ENCODE measurements around the gene ZNF74. TPM values are rescaled to one million over a fixed set of nuclear protein-coding genes. Genes with fewer than 3 reads are reported as not detected.

Gene ZNF74
- total and polyA plus RNA-seq, 8 donors = 5.0 to 9.1 (median 5.7) TPM

- peaks cover 0 to 3% (median 0%) of the 10 kb centered on the region in 3 donors for H3K4me1 ChIP-seq
- no peak for TF ChIP-seq CTCF (IDR thresholded peaks at IDR 0.05)
- no peak overlapping the region for H3K4me3 ChIP-seq
- WGBS, 2 donors = 91 to 93% methylated on average over 11 of the region's 11 CpGs
- no peaks in the 10 kb centered on the region for H3K9me3 ChIP-seq
- H3K27me3 ChIP-seq = no peaks in the 10 kb centered on the region
- DNase-seq (no peak), FAIRE-seq (no peak), ATAC-seq (no peak)
- no peak overlapping the region for H3K27ac ChIP-seq
- intact Hi-C loops (cut with DNase I) = loop anchor here in 1 of 3 donors (10.0 kb wide), 1 partner anchor 75 kb away; the partner anchor contains the start of gene KLHL22
- H3K36me3 ChIP-seq = no peaks in the 10 kb centered on the region
Observed at GRCh38 chr22:20420157-20420842, 26.3 kb downstream of the ZNF74 start.

GRCh38 chr22:20421507-20421874, 27.5 kb downstream of the ZNF74 start:
- Histone ChIP-seq H3K27me3 (peaks cover 0 to 7% (median 0%) of the 10 kb centered on the region in 4 donors), H3K4me1 (peaks cover 0 to 3% (median 3%) of the 10 kb centered on the region in 3 donors), H3K4me3 (no peak overlapping the region), H3K27ac (no peak overlapping the region), H3K9me3 (no peaks in the 10 kb centered on the region), H3K36me3 (no peaks in the 10 kb centered on the region)
- ATAC-seq (no peak), DNase-seq (no peak), FAIRE-seq (no peak)
- intact Hi-C loops (cut with DNase I) = loop anchor here in 1 of 3 donors (10.0 kb wide), 1 partner anchor 73 kb away; the partner anchor contains the start of gene KLHL22
- no peak for TF ChIP-seq CTCF (IDR thresholded peaks at IDR 0.05)
- 80 to 81% methylated on average over 7 of the region's 7 CpGs for WGBS, 2 donors

- DNase-seq (peak in 2 of 6 donors; percentile 42 to 43), FAIRE-seq (no peak), ATAC-seq (no peak)
- intact Hi-C loops (cut with DNase I) = loop anchor here in 1 of 3 donors (10.0 kb wide), 1 partner anchor 72 kb away; the partner anchor contains the start of gene KLHL22
- peaks cover 0 to 12% (median 0%) of the 10 kb centered on the region in 4 donors for H3K27me3 ChIP-seq
- H3K9me3 ChIP-seq = no peaks in the 10 kb centered on the region
- 79 to 82% methylated on average over 21 of the region's 21 CpGs for WGBS, 2 donors
- no peak overlapping the region for H3K27ac ChIP-seq
- no peaks in the 10 kb centered on the region for H3K36me3 ChIP-seq
- H3K4me1 ChIP-seq = peaks cover 0 to 3% (median 3%) of the 10 kb centered on the region in 3 donors
- no peak overlapping the region for H3K4me3 ChIP-seq
- no peak for TF ChIP-seq CTCF (IDR thresholded peaks at IDR 0.05)
Observed at GRCh38 chr22:20422271-20423007, 28.5 kb downstream of the ZNF74 start.

GRCh38 chr22:20423008-20423905, 29.3 kb downstream of the ZNF74 start:
- 41 to 48% methylated on average over 19 to 20 of the region's 20 CpGs for WGBS, 2 donors
- no peak for TF ChIP-seq CTCF (IDR thresholded peaks at IDR 0.05)
- DNase-seq = peak in 5 of 6 donors; percentile 68 to 91 (median 70)
- H3K9me3 ChIP-seq = no peaks in the 10 kb centered on the region
- H3K27ac ChIP-seq = no peak overlapping the region
- H3K27me3 ChIP-seq = peaks cover 0 to 15% (median 0%) of the 10 kb centered on the region in 4 donors
- no peak overlapping the region for H3K4me3 ChIP-seq
- H3K4me1 ChIP-seq = peaks cover 0 to 3% (median 3%) of the 10 kb centered on the region in 3 donors
- FAIRE-seq = no peak
- H3K36me3 ChIP-seq = no peaks in the 10 kb centered on the region
- intact Hi-C loops (cut with DNase I) = loop anchor here in 1 of 3 donors (10.0 kb wide), 1 partner anchor 72 kb away; the partner anchor contains the start of gene KLHL22
- ATAC-seq = peak; percentile 42 to 80 (median 56)
